ENCODE data around the gene ZGPAT. TPM values are rescaled to one million over a fixed set of nuclear protein-coding genes. Genes with fewer than 3 reads are reported as not detected.
A peak's percentile ranks its signal among the peaks of the same experiment; 100 is the strongest.

ZGPAT gene
- total and polyA plus RNA-seq, 2 of the 13 experiments (the other 11 are each of a cell fraction or from before 2014, with no cell fraction given), result 23.0 to 41.9 TPM

- ChIA-PET CTCF (ENCODE audit: low intra/inter-chr PET ratio, low total read pairs) (interaction anchor here (0.6 kb wide), 1 partner anchor 33 kb away, joined by 3 read pairs; no protein-coding TSS in a partner anchor), POLR2A (interaction anchor here (0.9 to 2.7 kb wide), 8 partner anchors 11 to 211 kb away, joined by 3 to 9 read pairs (median 4); partner anchors contain the start of genes ARFRP1, STMN3, TPD52L2 and UCKL1)
- peaks cover 76% of the 10 kb centered on the region for H3K4me1 ChIP-seq (ENCODE audit: insufficient read depth, low read length)
- WGBS (ENCODE audit: low lambda C conversion rate), result 65% methylated on average over 15 of the region's 15 CpGs
- H3K4me2 ChIP-seq (ENCODE audit: low read depth, low read length), result peak overlapping the region; percentile 77
- in situ Hi-C loops (cut with HindIII; ENCODE audit: extremely low pct_ligation_motif_present, low pct_unique_long_range_greater_than_20kb), result no loop called here
- H3K27ac ChIP-seq (ENCODE audit: extremely low read length, insufficient read depth, low read length), result peak overlapping the region; percentile 49
- H3K36me3 ChIP-seq (replicated peaks in 1 of 2; ENCODE audit: control insufficient read depth in 1 of 2, insufficient read depth in 2 of 2, low read length in 2 of 2), result peaks cover 17 to 27% of the 10 kb centered on the region in 2 experiments
- no peaks in the 10 kb centered on the region for H3K9me3 ChIP-seq (ENCODE audit: low read length)
- peak overlapping the region in 1 of 3 experiments; percentile 55; a peak in 1 of 6 replicates for H3K4me3 ChIP-seq (replicated peaks in 1 of 3; ENCODE audit: insufficient read depth in 1 of 3, low read depth in 2 of 3, low read length in 3 of 3)
- no peak overlapping the region for H2AFZ ChIP-seq (ENCODE audit: low read length)
- ATAC-seq (peak; percentile 1), FAIRE-seq (no peak), DNase-seq (ENCODE audit: low spot score) (no peak)
- H3K79me2 ChIP-seq (ENCODE audit: insufficient read depth, low read length), result peaks cover 11% of the 10 kb centered on the region
- no peaks in the 10 kb centered on the region for H4K20me1 ChIP-seq (ENCODE audit: insufficient read depth, low read length)
- no peaks in the 10 kb centered on the region for H3K27me3 ChIP-seq (ENCODE audit: control insufficient read depth in 1 of 2, insufficient read depth in 2 of 2, low read length in 2 of 2)
- 0 out of 2 replicates have a peak overlapping the region, but pooled peaks have one; percentile 43 for H3K9ac ChIP-seq (ENCODE audit: insufficient read depth, low read depth, low read length)
- intact Hi-C loops (cut with micrococcal nuclease; ENCODE audit: unreplicated experiment), result loop anchor here (10.0 kb wide), 1 partner anchor 119 kb away; the partner anchor contains the start of genes ABHD16B and TPD52L2
- no TSS peak for BruUV-seq (replicated peaks)
- no peak for TF ChIP-seq SIN3B (IDR thresholded peaks at IDR 0.05; ENCODE audit: low read length)
- TF ChIP-seq FOXP4 (CRISPR knock-in tag; IDR thresholded peaks at IDR 0.05), result no peak
- no peak for TF ChIP-seq PRDM4 (CRISPR knock-in tag; IDR thresholded peaks at IDR 0.05; ENCODE audit: borderline replicate concordance)
- TF ChIP-seq CHD4 (IDR thresholded peaks at IDR 0.05; ENCODE audit: borderline replicate concordance, low read length), result no peak
- no peak for TF ChIP-seq SMYD3 (CRISPR knock-in tag; IDR thresholded peaks at IDR 0.05)
- no peak for TF ChIP-seq RBM39 (IDR thresholded peaks at IDR 0.05; ENCODE audit: low read depth, low read length, poor library complexity, severe bottlenecking)
- no peak for TF ChIP-seq ARID4A (CRISPR knock-in tag; IDR thresholded peaks at IDR 0.05; ENCODE audit: borderline replicate concordance)
- no peak for TF ChIP-seq RFX5 (IDR thresholded peaks at IDR 0.05; ENCODE audit: low read depth, low read length)
- TF ChIP-seq RBM22 (optimal IDR thresholded peaks at IDR 0.05; ENCODE audit: low read length), result peak; percentile 82
- peak; percentile 3; the same call in 1 of the 2 replicates for TF ChIP-seq ZNF788 (CRISPR knock-in tag; IDR thresholded peaks at IDR 0.05; ENCODE audit: borderline replicate concordance)
- no peak for TF ChIP-seq KDM5B (CRISPR knock-in tag; IDR thresholded peaks at IDR 0.05; ENCODE audit: borderline replicate concordance)
- TF ChIP-seq EED (CRISPR knock-in tag; IDR thresholded peaks at IDR 0.05), result no peak
- TF ChIP-seq SMC3 (IDR thresholded peaks at IDR 0.05; ENCODE audit: low read length), result no peak
- no peak for TF ChIP-seq SRSF1 (optimal IDR thresholded peaks at IDR 0.05; ENCODE audit: low read depth, low read length)
- TF ChIP-seq ZNF33A (CRISPR knock-in tag; IDR thresholded peaks at IDR 0.05; ENCODE audit: borderline replicate concordance), result no peak
Measured at GRCh38 chr20:63745424-63745805, 37.6 kb downstream of the ZGPAT start.
